ENCODE results near the gene MUSTN1.

MUSTN1 gene

DNA sequence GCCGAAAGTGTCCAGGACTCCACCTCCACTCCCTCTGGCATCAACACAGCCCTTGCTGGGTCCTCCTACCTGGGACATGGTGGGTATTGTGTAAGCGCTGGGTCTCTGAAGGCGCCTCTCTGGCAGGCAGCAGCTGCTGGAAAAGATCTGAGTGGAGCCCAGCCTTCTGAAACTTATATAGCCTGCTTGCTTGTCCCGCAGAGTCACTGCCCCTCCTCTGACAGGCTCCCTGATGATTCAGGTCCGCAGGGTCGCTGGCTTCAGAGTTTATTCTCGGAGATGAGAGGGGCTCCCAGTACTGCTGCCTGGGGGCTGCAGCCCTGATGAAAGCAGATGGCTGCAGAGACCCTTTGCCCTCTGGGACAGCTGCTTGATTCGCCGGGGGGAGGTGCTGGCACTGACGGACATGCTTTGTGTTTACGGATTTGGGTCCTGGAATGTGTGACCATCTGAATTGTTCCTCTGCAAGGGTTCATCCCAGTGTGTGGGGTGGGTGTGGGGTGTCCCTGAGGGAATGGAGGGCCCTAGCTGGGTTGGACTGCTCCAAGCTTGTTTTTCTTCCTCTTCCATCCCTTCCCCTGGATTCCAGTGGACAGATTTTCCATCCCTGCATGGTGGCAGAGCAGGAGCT is at the start of gene MUSTN1:
MUSTN1 (minus strand) TSS at position 149 of the 631 bp plus-strand sequence; CDS start at position 78, 71 bp downstream.
- no peaks in the 10 kb centered on the region for H3K27me3 ChIP-seq (ENCODE audit: insufficient read depth, low read length, poor library complexity, severe bottlenecking)

DNA sequence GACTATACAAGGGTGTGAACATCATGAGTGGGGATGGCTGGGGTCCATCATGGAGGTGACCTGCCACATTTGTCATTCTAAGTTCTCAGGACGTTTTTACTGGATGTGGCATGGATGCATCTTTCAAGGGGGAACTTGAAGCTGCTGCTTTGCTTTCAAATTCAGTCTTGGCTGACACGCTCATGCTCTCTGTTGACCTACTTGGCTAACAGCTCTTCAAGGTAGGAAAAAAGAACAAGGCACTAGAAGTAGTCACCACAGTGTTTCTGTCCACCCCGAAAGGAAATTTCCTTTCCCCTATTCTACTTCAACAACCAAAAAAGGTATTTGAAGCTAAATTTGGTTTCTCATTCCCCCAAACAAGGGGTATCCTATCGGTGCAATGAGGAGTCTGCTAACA is 47.6 kb upstream of the MUSTN1 start:
- Histone ChIP-seq H3K9me2 (replicated peaks; ENCODE audit: low read depth, low read length) (no peaks in the 10 kb centered on the region), H3K79me2 (ENCODE audit: insufficient read depth, low read length) (peaks cover 2% of the 10 kb centered on the region; the same call in 1 of the 2 replicates), H3K9ac (ENCODE audit: low read depth, low read length, poor library complexity, severe bottlenecking) (no peak overlapping the region), H2AFZ (ENCODE audit: low read length) (no peak overlapping the region), H3K4me1 (ENCODE audit: insufficient read depth, low read length, poor library complexity, severe bottlenecking) (no peaks in the 10 kb centered on the region), H4K20me1 (ENCODE audit: insufficient read depth, low read length, poor library complexity, severe bottlenecking) (no peaks in the 10 kb centered on the region), H3K9me3 (ENCODE audit: insufficient read depth, low read depth, low read length) (no peaks in the 10 kb centered on the region), H3K36me3 (ENCODE audit: insufficient read depth, low read length) (peaks cover 14% of the 10 kb centered on the region; the same call in 1 of the 2 replicates), H3K27me3 (ENCODE audit: insufficient read depth, low read length, poor library complexity, severe bottlenecking) (no peaks in the 10 kb centered on the region), H3K4me2 (ENCODE audit: low read depth, low read length, poor library complexity, severe bottlenecking) (no peak overlapping the region), H3F3A (ENCODE audit: low read depth) (no peaks in the 10 kb centered on the region), H3K4me3 (ENCODE audit: low read length, poor library complexity, severe bottlenecking) (no peak overlapping the region)
- TF ChIP-seq, protein P1, sequence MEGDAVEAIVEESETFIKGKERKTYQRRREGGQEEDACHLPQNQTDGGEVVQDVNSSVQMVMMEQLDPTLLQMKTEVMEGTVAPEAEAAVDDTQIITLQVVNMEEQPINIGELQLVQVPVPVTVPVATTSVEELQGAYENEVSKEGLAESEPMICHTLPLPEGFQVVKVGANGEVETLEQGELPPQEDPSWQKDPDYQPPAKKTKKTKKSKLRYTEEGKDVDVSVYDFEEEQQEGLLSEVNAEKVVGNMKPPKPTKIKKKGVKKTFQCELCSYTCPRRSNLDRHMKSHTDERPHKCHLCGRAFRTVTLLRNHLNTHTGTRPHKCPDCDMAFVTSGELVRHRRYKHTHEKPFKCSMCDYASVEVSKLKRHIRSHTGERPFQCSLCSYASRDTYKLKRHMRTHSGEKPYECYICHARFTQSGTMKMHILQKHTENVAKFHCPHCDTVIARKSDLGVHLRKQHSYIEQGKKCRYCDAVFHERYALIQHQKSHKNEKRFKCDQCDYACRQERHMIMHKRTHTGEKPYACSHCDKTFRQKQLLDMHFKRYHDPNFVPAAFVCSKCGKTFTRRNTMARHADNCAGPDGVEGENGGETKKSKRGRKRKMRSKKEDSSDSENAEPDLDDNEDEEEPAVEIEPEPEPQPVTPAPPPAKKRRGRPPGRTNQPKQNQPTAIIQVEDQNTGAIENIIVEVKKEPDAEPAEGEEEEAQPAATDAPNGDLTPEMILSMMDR (conservative IDR thresholded peaks at IDR 0.05; ENCODE audit: low read length) = no peak
- TF ChIP-seq EZH2phosphoT487 (IDR thresholded peaks at IDR 0.05; ENCODE audit: borderline replicate concordance) = no peak

More for the DNA sequence above, at the start of gene MUSTN1:
- H3K4me1 ChIP-seq (ENCODE audit: insufficient read depth, low read length, poor library complexity, severe bottlenecking) = peaks cover 20% of the 10 kb centered on the region
- H3K36me3 ChIP-seq (ENCODE audit: insufficient read depth, low read length) = peaks cover 3% of the 10 kb centered on the region; the same call in 1 of the 2 replicates
- no peaks in the 10 kb centered on the region for H3K9me2 ChIP-seq (replicated peaks; ENCODE audit: low read depth, low read length)
- H3K4me2 ChIP-seq (ENCODE audit: low read depth, low read length, poor library complexity, severe bottlenecking) = no peak within 1 kb of the TSS
- TF ChIP-seq EZH2phosphoT487 (IDR thresholded peaks at IDR 0.05; ENCODE audit: borderline replicate concordance) = no peak
- TF ChIP-seq, protein P1 (conservative IDR thresholded peaks at IDR 0.05; ENCODE audit: low read length) = no peak
- H2AFZ ChIP-seq (ENCODE audit: low read length) = no peak within 1 kb of the TSS
- H4K20me1 ChIP-seq (ENCODE audit: insufficient read depth, low read length, poor library complexity, severe bottlenecking) = no peaks in the 10 kb centered on the region
- H3K79me2 ChIP-seq (ENCODE audit: insufficient read depth, low read length) = no peaks in the 10 kb centered on the region
- no peaks in the 10 kb centered on the region for H3K9me3 ChIP-seq (ENCODE audit: insufficient read depth, low read depth, low read length)
- H3K4me3 ChIP-seq (ENCODE audit: low read length, poor library complexity, severe bottlenecking) = no peak within 1 kb of the TSS
- H3K9ac ChIP-seq (ENCODE audit: low read depth, low read length, poor library complexity, severe bottlenecking) = no peak within 1 kb of the TSS
- no peaks in the 10 kb centered on the region for H3F3A ChIP-seq (ENCODE audit: low read depth)

DNA sequence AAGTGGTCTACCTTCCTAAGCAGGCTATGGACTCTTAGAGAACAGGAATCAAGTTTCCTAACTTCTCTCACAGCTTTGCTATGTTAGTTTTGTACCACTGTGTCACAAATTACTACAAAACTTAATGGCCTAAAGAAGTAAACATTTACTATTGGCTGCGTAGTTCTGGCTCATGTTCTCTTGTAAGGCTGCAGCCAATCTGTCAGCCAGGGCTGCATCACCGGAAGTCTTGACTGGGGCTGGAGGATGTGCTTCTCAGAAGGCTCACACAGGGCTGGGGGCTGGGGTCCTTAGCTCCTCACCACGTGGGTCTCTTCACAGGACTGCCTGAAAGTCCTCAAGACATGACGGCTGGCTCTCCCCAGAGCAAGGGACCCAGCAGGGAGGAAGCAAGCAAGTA is 47.1 kb upstream of the MUSTN1 start:
- no peaks in the 10 kb centered on the region for H3K9me2 ChIP-seq (replicated peaks; ENCODE audit: low read depth, low read length)
- no peaks in the 10 kb centered on the region for H3K4me1 ChIP-seq (ENCODE audit: insufficient read depth, low read length, poor library complexity, severe bottlenecking)
- H2AFZ ChIP-seq (ENCODE audit: low read length) = no peak overlapping the region
- H3K9ac ChIP-seq (ENCODE audit: low read depth, low read length, poor library complexity, severe bottlenecking) = no peak overlapping the region
- peaks cover 14% of the 10 kb centered on the region; the same call in 1 of the 2 replicates for H3K36me3 ChIP-seq (ENCODE audit: insufficient read depth, low read length)
- TF ChIP-seq, protein P1 (conservative IDR thresholded peaks at IDR 0.05; ENCODE audit: low read length) = no peak
- no peak for TF ChIP-seq EZH2phosphoT487 (IDR thresholded peaks at IDR 0.05; ENCODE audit: borderline replicate concordance)
- H3K4me2 ChIP-seq (ENCODE audit: low read depth, low read length, poor library complexity, severe bottlenecking) = no peak overlapping the region
- no peak overlapping the region for H3K4me3 ChIP-seq (ENCODE audit: low read length, poor library complexity, severe bottlenecking)
- H3K27me3 ChIP-seq (ENCODE audit: insufficient read depth, low read length, poor library complexity, severe bottlenecking) = no peaks in the 10 kb centered on the region
- H4K20me1 ChIP-seq (ENCODE audit: insufficient read depth, low read length, poor library complexity, severe bottlenecking) = no peaks in the 10 kb centered on the region
- H3K9me3 ChIP-seq (ENCODE audit: insufficient read depth, low read depth, low read length) = no peaks in the 10 kb centered on the region
- no peaks in the 10 kb centered on the region; the same call in 1 of the 2 replicates for H3K79me2 ChIP-seq (ENCODE audit: insufficient read depth, low read length)
- no peaks in the 10 kb centered on the region for H3F3A ChIP-seq (ENCODE audit: low read depth)
